Measurements from ENCODE around the gene CD300A.

The CD300A gene

GRCh38 chr17:74514632-74515334 lies 48.3 kb downstream of the CD300A start (continued):
- peak; percentile 79 for TF ChIP-seq ZNF169 (tag by site-specific recombination; IDR thresholded peaks at IDR 0.05)
- no peak for TF ChIP-seq ZNF221 (tag by site-specific recombination; IDR thresholded peaks at IDR 0.05; ENCODE audit: borderline replicate concordance)
- TF ChIP-seq ZNF48 (tag by site-specific recombination; IDR thresholded peaks at IDR 0.05): no peak
- TF ChIP-seq ZNF571 (tag by site-specific recombination; IDR thresholded peaks at IDR 0.05): peak; percentile 92
- no peak for TF ChIP-seq PATZ1 (tag by site-specific recombination; IDR thresholded peaks at IDR 0.05)
- TF ChIP-seq PRDM2 (tag by site-specific recombination; IDR thresholded peaks at IDR 0.05; ENCODE audit: borderline replicate concordance): no peak; the same call in 1 of the 2 replicates

GRCh38 chr17:74515941-74516340 lies 49.5 kb downstream of the CD300A start:
- Histone ChIP-seq H3K36me3 (ENCODE audit: control insufficient read depth in 2 of 2, insufficient read depth in 1 of 2, low read length in 2 of 2) (no peaks in the 10 kb centered on the region), H3K4me3 (ENCODE audit: low read depth, low read length) (no peak overlapping the region), H3K4me1 (ENCODE audit: control insufficient read depth, insufficient read depth, low read length) (no peaks in the 10 kb centered on the region), H3K9me3 (ENCODE audit: control insufficient read depth, insufficient read depth, low read depth, low read length) (no peaks in the 10 kb centered on the region), H3K27ac (ENCODE audit: extremely low read depth, low read depth, low read length) (no peak overlapping the region)
- ChIA-PET CTCF (no interaction called here), POLR2A (no interaction called here)
- TF ChIP-seq ZNF513 (tag by site-specific recombination; IDR thresholded peaks at IDR 0.05) (no peak), ZNF184 (tag by site-specific recombination; IDR thresholded peaks at IDR 0.05) (no peak), KLF9 (tag by site-specific recombination; IDR thresholded peaks at IDR 0.05; ENCODE audit: low read depth) (no peak), MYNN (tag by site-specific recombination; IDR thresholded peaks at IDR 0.05; ENCODE audit: borderline replicate concordance) (no peak), ZEB2 (tag by site-specific recombination; IDR thresholded peaks at IDR 0.05) (no peak), ZNF350 (tag by site-specific recombination; IDR thresholded peaks at IDR 0.05) (no peak), ZBTB8A (tag by site-specific recombination; IDR thresholded peaks at IDR 0.05) (no peak), GLIS1 (tag by site-specific recombination; IDR thresholded peaks at IDR 0.05) (no peak), ZNF280C (tag by site-specific recombination; IDR thresholded peaks at IDR 0.05) (no peak), MZF1 (tag by site-specific recombination; IDR thresholded peaks at IDR 0.05; ENCODE audit: borderline replicate concordance) (no peak), ZNF521 (tag by site-specific recombination; IDR thresholded peaks at IDR 0.05) (no peak), INSM2 (tag by site-specific recombination; IDR thresholded peaks at IDR 0.05) (no peak), ZNF707 (tag by site-specific recombination; IDR thresholded peaks at IDR 0.05) (no peak), ZNF704 (tag by site-specific recombination; IDR thresholded peaks at IDR 0.05) (no peak)
